Measurements from ENCODE around the gene ZBTB2. TPM values are rescaled to one million over a fixed set of nuclear protein-coding genes. Genes with fewer than 3 reads are reported as not detected.

ZBTB2 gene
- total RNA-seq, 1 experiment from 2014 or later = 31.4 TPM

DNA sequence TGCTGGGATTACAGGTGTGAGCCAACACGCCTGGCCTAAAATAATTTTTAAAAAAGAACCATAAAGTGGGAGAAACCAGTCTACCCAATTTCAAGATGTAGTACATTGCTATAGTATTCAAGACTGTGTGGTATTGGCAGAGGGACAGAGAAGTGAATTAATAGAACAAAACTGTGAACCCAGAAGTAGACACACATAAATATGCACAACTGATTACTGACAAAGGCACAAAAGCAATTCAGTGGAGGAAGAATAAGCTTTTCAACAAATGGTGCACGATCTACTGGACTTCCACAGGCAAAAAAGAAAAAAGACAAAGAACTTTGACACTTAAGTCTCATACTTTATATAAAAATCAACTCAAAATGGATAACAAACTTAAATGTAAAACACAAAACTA lies 15.5 kb downstream of the ZBTB2 start:
- Histone ChIP-seq H3K4me1 (ENCODE audit: insufficient read depth, low read length) (peaks cover 6% of the 10 kb centered on the region; the same call in 1 of the 2 replicates), H3K79me2 (ENCODE audit: insufficient read depth, low read length) (peaks cover 7% of the 10 kb centered on the region; the same call in 1 of the 2 replicates), H2AK5ac (ENCODE audit: insufficient read length, low read length) (no peak overlapping the region), H3K18ac (ENCODE audit: insufficient read length, low read depth, low read length) (no peak overlapping the region), H2BK15ac (ENCODE audit: low read depth, low read length) (no peak overlapping the region), H3K27me3 (ENCODE audit: insufficient read depth, low read length) (no peaks in the 10 kb centered on the region), H4K91ac (ENCODE audit: insufficient read length, low read depth, low read length) (no peak overlapping the region), H4K20me1 (ENCODE audit: control insufficient read depth, insufficient read depth, insufficient read length) (no peaks in the 10 kb centered on the region), H2BK120ac (ENCODE audit: low read depth, low read length, poor library complexity, severe bottlenecking) (no peak overlapping the region), H3K9me3 (ENCODE audit: control insufficient read depth, low read depth, low read length) (no peaks in the 10 kb centered on the region), H3K56ac (ENCODE audit: insufficient read length, low read depth, low read length) (no peak overlapping the region), H3K4me2 (ENCODE audit: insufficient read depth, insufficient read length, low read length) (no peak overlapping the region), H3K79me1 (ENCODE audit: insufficient read depth, low read depth, low read length, poor library complexity, severe bottlenecking) (peaks cover 2% of the 10 kb centered on the region), H2AFZ (ENCODE audit: low read length) (no peak overlapping the region), H3K23ac (ENCODE audit: insufficient read length, low read depth, low read length) (no peak overlapping the region), H2BK20ac (ENCODE audit: low read depth, low read length, poor library complexity, severe bottlenecking) (no peak overlapping the region), H2BK12ac (ENCODE audit: insufficient read length, low read depth, low read length) (no peak overlapping the region), H3K23me2 (ENCODE audit: insufficient read length, low read depth, low read length, poor library complexity, severe bottlenecking) (no peaks in the 10 kb centered on the region), H4K5ac (ENCODE audit: insufficient read length, low read depth, low read length) (no peak overlapping the region), H3K9ac (ENCODE audit: extremely low read depth, insufficient read length, low read length) (no peak overlapping the region), H2BK5ac (ENCODE audit: insufficient read length, low read length) (no peak overlapping the region), H3K14ac (ENCODE audit: insufficient read depth, low read length) (no peak overlapping the region), H3K27ac (ENCODE audit: insufficient read length, low read depth, low read length) (no peak overlapping the region), H3T11ph (ENCODE audit: low read length) (no peak overlapping the region), H3K4ac (ENCODE audit: low read depth, low read length) (no peak overlapping the region), H4K8ac (replicated peaks; ENCODE audit: insufficient read length, low read depth, low read length) (no peak overlapping the region)
- no peak for DNase-seq
- peaks cover 23 to 25% of the 10 kb centered on the region in 2 experiments for H3K4me1 Mint-ChIP-seq
- no peak overlapping the region; a peak in 1 of 7 replicates for H3K27ac Mint-ChIP-seq
- TF ChIP-seq, protein P1, sequence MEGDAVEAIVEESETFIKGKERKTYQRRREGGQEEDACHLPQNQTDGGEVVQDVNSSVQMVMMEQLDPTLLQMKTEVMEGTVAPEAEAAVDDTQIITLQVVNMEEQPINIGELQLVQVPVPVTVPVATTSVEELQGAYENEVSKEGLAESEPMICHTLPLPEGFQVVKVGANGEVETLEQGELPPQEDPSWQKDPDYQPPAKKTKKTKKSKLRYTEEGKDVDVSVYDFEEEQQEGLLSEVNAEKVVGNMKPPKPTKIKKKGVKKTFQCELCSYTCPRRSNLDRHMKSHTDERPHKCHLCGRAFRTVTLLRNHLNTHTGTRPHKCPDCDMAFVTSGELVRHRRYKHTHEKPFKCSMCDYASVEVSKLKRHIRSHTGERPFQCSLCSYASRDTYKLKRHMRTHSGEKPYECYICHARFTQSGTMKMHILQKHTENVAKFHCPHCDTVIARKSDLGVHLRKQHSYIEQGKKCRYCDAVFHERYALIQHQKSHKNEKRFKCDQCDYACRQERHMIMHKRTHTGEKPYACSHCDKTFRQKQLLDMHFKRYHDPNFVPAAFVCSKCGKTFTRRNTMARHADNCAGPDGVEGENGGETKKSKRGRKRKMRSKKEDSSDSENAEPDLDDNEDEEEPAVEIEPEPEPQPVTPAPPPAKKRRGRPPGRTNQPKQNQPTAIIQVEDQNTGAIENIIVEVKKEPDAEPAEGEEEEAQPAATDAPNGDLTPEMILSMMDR (conservative IDR thresholded peaks at IDR 0.05) = no peak
- H3K36me3 Mint-ChIP-seq (ENCODE audit: insufficient read depth in 1 of 3, low read depth in 3 of 3) = peaks cover 9 to 24% (median 22%) of the 10 kb centered on the region in 3 experiments; a peak in 6 of 7 replicates
- no peaks in the 10 kb centered on the region for H3K27me3 Mint-ChIP-seq (ENCODE audit: low read depth)
- no peak overlapping the region for H3K4me3 Mint-ChIP-seq
- H3K9me3 Mint-ChIP-seq = no peaks in the 10 kb centered on the region
- WGBS (ENCODE audit: extremely low coverage, insufficient read length, low lambda C conversion rate) = no CpG with 5 or more reads among the region's 2 CpGs
